T-helper 2 cell (primary cell): Measurements from ENCODE around the gene DICER1.
"Not testable (repeated sequence)": the region's sequence is repeated elsewhere in the genome, so short reads cannot be mapped to it uniquely, and the experiment has no call there.

Source experiments
- DNase-seq, 5 experiments: peaks; one replicate each; pipeline versions ENCODE4 v3.0.0 to v3.0.0-alpha.2; 2012 to 2022

Gene DICER1

DNA sequence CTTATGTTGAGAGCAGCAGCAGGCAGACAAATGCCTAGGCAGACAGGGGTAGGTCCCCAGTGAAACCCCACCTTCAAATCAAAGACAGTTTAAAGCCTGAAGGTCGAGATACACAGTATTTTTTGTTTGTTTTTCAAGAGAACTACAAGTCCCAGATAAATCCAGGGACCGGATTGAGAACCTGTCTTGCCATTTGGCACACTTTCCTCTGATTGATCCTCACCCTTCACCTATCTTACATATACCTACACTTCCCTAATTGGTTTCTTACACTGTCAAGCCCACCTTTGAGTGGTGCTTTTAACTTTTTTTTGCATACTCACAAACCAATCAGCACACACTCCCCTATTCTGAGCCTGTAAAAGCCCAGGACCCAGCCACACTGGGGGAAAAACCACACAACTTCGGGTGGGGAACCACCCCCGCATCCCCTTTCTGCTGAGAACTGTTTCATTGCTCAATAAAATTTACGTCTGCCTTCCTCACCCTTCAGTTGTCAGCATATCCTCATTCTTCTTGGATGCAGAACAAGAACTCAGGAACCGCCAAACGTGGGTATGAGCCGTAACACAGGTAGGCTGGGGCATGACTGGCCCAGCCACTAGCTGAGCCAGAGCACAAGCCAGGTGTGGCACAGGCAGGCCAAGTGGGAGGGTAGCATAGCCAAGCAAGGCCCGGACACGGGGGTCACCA lies 11.1 kb downstream of the DICER1 start:
- no peak for DNase-seq

DNA sequence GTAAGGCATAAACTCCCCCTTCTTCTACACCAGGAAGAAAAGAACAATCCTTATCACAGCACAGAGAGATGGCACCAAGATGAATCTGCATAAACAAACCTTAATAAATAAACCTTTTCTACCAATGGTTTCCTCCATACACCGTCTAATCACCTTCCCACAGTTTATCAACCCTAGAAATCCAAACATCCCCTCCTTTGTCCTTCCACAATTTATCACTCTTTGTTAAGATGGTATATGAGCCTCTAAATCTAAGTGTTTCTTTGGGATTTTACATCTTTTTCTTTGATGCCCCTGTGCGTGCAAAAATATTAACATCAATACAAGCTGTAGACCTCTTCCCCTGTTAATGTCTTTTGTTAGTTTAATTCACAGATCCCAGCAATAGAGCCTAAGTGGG lies 12.5 kb downstream of the DICER1 start:
- DNase-seq = no peak

DNA sequence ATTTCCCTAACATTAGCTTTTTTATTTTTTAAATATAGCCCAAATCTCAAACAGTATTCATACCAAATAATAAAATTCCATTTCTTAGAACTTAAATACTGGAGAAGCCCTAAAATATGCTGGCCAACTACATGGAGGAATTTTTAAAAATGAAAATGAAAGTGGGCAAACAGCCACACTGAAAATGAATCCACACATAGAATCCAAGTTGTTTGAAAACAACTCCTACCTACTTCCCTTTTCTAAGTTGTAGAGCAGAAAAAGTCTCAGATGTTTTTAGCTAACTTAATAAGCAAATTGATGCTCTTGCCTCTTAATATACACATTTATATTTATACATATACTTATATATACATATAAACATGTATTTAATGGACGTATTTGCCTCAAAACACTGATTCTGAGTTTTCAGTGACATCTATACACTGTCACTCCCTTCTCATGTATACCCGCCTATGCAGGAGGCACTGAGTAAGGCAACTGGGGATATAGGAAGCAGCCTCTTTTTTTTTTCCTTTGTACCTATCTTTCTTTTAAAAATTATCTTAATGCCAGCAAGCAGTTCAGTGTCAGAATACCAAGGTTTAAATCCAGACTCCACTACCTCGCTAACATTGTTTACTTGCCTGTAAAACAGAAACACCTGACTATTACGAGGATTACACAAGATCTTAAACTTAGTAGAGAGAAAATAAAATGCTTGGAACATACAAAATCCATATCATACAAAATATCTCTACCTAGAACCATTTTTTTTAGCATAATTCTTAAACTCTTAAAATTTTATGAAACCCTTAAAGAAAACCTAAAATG lies 13.3 kb downstream of the DICER1 start:
- no peak for DNase-seq

GRCh38 chr14:95142208-95142607 lies 15.1 kb downstream of the DICER1 start:
- DNase-seq = no peak

GRCh38 chr14:95141684-95142083 lies 15.6 kb downstream of the DICER1 start:
- no peak for DNase-seq

DNA sequence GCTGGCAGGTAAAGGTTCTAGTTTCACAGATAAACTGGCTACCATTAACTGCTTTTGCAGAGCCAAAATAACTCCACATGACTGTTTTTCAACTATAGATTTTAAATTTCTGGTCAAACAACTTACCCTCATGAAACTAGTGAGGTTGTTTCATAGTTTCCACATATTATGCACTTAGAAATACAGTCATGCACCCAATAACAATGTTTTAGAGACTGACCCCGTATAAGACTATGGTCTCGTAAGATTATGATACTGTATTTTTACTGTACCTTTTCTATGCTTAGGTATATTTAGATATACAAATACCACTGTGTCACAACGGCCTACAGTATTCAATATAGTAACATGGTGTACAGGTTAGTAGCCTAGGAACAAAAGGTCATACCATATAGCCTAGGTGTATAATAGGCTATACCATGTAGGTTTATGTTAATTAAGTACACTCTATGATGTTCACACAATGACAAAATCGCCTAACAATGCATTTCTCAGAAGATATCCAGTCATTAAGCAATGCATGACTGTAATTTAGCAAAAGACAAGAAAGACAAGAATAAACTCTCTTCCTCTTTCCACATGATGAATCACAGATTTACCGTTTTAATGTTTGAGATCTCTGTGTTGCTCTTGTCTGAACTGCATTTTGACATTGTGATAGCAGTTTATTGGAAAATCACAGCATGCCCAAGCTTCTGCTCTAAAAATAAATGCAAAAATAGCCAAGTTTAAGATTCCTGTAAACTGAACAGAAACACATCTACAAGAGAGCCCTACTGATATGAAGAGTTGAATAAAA lies 17.1 kb downstream of the DICER1 start:
- DNase-seq = no peak

DNA sequence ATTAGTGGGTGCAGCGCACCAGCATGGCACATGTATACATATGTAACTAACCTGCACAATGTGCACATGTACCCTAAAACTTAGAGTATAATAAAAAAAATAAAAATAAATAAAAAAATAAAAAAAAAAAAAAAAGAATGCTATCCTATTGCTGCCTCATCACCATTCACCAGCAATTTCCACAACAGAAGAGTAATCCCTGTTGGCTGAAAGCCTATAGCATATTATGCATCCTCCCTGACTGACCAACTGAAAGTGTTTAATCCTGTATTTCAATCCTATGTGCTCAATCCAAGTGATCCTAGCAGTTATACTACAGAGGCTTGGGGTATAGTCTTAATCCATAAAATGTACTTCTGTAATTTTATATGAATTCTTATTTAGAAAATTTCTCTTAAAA lies 18.5 kb downstream of the DICER1 start:
- no peak for DNase-seq

DNA sequence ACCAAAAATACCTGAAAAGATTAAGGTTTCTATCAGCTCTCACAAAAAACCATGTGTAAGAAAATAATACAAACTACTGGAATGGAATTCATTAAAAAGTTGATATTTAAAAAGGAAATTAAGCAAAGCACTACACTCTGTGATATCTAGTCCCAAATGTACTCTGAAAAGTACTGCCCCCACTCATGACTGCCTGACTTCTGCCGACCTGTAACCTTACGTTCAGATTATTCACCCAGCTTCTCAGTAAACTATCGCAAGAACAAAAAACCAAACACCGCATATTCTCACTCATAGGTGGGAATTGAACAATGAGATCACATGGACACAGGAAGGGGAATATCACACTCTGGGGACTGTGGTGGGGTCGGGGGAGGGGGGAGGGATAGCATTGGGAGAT lies 18.9 kb downstream of the DICER1 start:
- DNase-seq = not testable (repeated sequence)

- DNase-seq = no peak
These were observed 19.5 kb downstream of the DICER1 start for GRCh38 chr14:95137804-95138167.

GRCh38 chr14:95137164-95137803 lies 20.0 kb downstream of the DICER1 start:
- no peak for DNase-seq

GRCh38 chr14:95136631-95137030 lies 20.7 kb downstream of the DICER1 start:
- no peak for DNase-seq

GRCh38 chr14:95134304-95134933 lies 22.9 kb downstream of the DICER1 start:
- DNase-seq = no peak

GRCh38 chr14:95133282-95133681 lies 24.0 kb downstream of the DICER1 start:
- DNase-seq = no peak

- DNase-seq = no peak
These were observed 24.6 kb downstream of the DICER1 start for GRCh38 chr14:95132760-95133159.

GRCh38 chr14:95130549-95130948 lies 26.8 kb downstream of the DICER1 start:
- DNase-seq = no peak

DNA sequence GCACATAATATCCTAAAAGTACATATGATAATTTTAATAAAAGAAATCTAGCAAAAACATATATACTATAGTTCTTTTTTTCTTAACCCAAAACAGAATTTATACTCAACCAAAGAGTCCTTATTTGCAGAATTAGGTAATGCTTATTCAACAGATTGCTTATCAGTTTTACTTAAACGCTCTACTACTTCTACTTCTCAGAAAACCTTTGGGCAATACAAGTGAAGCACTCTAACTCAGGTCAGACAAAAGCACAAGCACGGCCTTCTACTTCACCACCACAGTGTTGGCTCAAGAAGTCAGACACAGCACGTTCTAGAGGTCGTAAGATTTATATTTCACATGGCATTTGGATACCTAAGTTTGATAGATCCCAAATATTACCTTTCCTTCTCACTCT lies 29.2 kb downstream of the DICER1 start:
- DNase-seq = no peak

GRCh38 chr14:95127531-95127911 lies 29.8 kb downstream of the DICER1 start:
- no peak for DNase-seq

DNA sequence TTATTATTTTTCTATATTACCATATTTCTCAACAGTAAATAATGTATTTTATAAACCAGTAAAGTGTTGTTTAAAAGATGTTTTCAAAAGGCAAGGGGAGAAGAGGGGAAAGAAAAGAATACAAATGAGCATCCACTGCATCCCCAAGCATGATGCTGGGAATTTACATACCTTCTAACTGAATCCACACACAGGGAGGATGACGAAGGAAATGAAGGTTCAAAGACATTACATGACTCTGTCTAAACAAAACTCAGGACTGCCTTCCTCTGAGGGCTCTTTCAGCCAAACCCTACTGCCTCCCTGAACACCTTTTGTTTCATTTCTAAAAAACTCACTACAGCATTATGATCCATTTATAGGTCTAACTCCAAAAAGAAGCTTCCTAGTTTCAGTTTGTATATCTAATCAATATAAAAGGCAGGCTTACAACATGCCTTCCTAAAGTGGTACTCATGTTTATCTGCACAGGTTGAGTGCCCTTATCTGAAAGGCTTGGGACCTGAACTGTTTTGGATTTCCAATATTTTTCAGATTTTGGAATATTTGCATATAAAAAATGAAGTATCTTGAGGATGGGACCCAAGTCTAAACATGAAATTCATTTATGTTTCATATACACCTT lies 30.3 kb downstream of the DICER1 start:
- DNase-seq = no peak

DNA sequence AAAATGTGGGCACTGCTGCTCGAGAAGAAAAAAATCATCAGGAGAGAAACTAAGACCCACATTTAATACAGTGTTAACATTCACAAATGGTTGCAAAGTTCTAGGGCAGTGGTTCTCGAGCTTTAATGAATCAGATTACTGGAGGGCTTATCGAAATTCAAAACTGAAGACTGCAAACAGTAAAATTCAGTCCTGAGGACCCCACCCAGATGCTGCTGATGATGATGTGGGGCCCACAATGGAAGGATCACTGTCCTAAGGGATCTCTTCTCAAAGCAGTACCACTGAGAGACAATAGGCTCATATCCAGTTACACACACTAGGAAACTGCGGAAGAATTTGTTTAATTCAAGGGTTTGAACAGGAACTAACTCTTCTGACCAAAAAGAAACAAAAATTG lies 31.4 kb downstream of the DICER1 start:
- no peak for DNase-seq

DNA sequence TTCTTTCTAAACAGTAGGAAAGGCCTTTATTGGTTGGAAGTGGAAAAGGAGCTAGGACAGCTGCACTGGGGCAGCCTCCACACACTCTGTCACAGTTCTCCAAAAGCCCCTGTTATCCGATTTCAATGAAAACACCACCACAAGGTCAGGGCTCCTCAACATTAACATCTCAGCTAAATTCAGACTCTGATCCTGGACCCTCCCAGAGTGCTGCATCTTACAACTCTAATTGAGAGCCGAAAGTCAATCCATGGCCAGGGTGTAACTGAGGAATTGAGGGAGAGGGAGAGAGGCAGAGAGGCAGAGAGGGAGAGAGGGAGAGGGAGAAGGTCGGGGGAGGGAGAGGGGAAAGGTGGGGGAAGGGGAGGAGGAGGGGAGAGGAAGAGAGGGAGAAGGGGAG lies 32.1 kb downstream of the DICER1 start:
- DNase-seq = no peak

- no peak for DNase-seq
These were observed 33.3 kb downstream of the DICER1 start for GRCh38 chr14:95123891-95124579.

GRCh38 chr14:95122621-95122945 lies 34.7 kb downstream of the DICER1 start:
- DNase-seq = no peak
